HL-60 (cell line): ENCODE data around the gene CA4.

ENCODE experiments used
- CTCF ChIP-seq: IDR thresholded peaks from one replicate; pipeline ENCODE4 v1.5.1; 2011; ENCODE audit warnings: low read length, control low read depth, inconsistent platforms; ENCODE audit not compliant: insufficient read depth
- POLR2AphosphoS5 ChIP-seq: IDR thresholded peaks from 2 replicates; pipeline ENCODE4 v1.6.1; 2012; ENCODE audit warnings: low read depth

GRCh38 chr17:60160829-60161501 lies 11.2 kb downstream of the CA4 start:
- TF ChIP-seq CTCF (no peak), POLR2AphosphoS5 (no peak)
